Measurements from ENCODE around the gene KRTAP1-5. TPM values are rescaled to one million over a fixed set of nuclear protein-coding genes. Genes with fewer than 3 reads are reported as not detected.
"Not testable (repeated sequence)": the region's sequence is repeated elsewhere in the genome, so short reads cannot be mapped to it uniquely, and the experiment has no call there.

Gene KRTAP1-5
- total RNA-seq, 1 experiment from 2014 or later: not detected

DNA sequence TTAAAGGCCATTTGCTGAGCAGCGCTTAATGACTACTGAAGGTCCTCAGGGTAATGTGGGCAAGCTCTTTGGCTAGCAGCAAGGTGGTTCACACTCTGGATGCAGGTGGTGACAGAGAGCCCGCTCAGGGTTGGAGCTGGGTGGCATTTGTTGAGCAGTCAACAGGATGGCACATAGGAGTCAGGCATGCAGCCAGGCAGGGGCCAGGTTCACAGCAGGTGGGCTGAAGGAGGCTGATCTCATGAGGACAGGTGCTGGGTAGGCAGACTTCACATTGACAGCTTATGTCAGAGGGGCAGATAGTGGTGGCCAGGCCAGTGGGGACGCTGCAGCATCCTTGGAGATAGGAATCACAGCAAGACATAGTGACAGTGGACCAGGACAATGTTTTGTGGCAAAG is 22.6 kb downstream of the KRTAP1-5 start:
- DNase-seq (ENCODE audit: low read depth): no peak

DNA sequence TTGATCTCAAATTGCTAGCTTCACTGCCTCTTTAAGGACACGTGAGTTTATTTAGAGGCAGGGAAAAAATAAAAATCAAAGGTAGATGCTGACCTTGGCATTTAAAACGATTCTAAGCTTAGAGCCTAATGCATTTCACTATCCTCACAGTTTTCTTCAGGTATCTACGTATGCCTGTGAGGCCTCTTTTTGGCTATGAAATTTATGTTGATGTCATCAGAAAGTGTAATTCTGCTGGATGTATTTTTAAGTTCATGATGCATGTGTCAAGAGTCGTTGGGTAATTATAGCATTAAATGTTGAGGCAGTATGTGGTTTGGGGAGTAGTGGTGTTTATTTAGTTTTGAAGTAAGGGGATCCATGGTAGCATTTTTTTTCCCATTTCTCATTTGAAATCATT is 23.1 kb downstream of the KRTAP1-5 start:
- DNase-seq (ENCODE audit: low read depth): no peak

DNA sequence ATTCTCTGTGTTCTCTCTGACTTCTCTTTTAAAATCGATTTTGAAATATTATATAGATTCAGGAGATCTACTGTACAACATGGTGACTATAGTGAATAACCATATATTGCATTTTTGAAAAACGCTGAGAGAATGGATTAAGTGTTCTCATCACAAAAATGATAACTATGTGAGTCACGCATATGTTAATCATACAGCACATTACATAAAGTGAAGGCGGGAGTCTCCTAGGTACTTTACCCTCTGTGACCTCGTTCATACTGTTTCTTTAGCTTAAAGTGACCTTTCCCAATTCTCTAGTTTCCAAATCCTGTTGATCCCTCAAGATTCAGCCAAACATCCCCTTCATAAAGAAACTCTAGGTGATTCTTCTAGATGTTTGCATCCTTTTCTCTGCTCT is 24.2 kb downstream of the KRTAP1-5 start:
- no peak for DNase-seq (ENCODE audit: low read depth)

DNA sequence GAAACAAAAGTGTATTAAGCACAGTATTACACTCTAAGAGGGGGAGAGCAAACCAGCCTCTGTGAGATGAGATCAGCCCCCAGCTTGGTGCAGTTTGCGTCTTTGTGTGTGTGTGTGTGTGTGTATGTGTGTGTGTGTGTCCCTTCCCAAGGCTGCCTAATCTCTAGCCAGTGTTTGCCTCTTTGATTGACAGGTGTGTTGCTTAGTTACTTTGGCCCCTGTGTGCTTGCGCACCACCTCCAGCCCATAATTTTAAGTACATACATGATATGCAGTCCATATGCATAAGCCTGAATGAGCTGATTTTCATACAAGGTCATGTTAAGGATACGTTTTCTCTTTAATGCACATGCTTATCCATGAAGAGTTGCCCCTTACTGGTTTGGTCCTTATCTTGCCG is 25.2 kb downstream of the KRTAP1-5 start:
- DNase-seq (ENCODE audit: low read depth): no peak

DNA sequence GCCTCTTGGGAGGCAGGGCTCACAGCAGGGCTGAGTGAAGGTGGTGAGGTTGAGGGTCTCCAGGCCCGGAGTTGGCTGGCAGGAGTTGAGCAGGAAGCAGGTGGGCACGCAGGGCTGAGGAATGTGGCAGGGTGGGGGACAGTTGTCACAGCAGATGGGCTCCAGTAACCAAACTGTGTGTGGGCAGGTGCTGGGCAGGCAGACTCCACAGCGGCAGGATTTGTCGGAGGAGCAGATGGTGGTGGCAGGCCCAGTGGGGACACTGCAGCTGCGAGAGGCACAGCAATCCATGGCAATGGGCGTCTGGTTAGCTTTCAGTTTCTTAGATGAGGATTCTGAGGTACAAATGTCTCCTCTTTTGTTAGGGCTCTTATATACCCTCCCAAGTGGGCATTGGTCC is 27.4 kb downstream of the KRTAP1-5 start, which contains the start of gene KRTAP3-2:
Gene KRTAP3-2 (minus strand): TSS at position 344 of the 400 bp plus-strand sequence. CDS start 53 bp downstream, at position 291.
- not testable (repeated sequence) for DNase-seq (ENCODE audit: low read depth)

DNA sequence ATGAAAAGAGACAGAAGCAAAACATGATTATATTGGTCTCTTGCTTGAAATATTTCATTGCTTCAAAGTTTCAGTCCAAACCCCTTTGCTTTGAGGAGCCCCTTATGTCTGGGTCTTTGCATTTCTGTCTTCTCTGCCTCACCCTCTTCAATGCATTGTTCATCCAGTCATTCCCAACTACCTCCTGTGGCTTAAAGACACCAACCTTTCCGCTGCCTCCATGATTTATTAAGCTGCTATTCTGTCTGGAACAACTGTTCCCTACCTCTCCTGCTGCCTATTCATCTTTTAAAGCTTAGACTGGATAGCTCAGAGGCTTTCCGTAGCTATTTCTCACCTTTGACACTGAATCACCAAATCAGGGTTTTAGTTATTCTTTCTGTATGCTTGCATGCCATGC is 29.6 kb downstream of the KRTAP1-5 start:
- DNase-seq (ENCODE audit: low read depth): no peak

DNA sequence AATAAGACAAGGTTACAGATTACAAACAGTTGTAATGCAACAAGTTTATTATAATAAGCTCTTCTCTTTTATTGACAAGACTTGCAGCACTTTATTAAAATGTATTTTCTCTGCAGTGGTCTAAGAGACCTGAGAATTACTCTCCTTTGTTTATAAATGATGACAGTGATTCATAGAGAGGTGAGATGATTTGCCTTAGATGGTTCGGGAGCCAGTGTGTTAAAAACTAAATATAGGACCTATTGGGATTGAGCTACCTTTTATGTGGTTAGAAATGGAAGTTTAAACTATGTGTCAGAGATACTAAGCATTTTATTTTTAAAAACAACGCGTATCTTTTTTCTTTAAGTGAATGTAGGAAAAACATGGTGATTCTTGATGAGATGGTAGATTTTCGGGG is 30.2 kb downstream of the KRTAP1-5 start:
- DNase-seq (ENCODE audit: low read depth): no peak

DNA sequence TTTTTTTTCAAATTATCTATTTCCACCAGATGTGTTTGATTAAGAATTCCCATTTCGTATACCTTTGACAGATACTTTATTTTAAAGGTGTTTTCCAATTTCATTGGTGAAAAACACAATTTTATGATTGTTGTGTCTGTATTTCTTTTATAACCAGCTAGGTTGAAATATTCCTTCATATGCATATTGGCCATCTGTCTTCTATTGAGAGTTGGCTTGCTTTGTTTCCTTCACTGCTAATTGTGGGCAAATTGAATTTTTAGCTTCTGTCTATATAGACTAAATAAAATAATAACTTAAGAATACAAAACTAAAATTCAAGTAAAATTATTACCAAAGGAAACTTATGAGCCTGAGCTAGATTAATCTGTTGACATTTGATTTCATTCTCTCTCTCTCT is 31.9 kb downstream of the KRTAP1-5 start:
- DNase-seq (ENCODE audit: low read depth): no peak

DNA sequence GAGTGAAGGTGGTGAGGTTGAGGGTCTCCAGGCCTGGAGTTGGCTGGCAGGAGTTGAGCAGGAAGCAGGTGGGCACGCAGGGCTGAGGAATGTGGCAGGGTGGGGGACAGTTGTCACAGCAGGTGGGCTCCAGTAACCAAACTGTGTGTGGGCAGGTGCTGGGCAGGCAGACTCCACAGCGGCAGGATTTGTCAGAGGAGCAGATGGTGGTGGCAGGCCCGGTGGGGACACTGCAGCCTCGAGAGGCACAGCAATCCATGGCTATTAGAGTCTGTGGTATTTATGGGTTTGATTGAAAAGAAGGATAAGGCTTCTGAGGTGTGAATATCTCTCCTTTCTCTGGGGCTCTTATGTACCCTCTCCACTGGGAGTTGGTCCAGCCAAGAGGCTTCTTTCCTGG is 33.2 kb downstream of the KRTAP1-5 start, which contains the start of gene KRTAP3-3:
Gene KRTAP3-3 (minus strand): TSS at position 326 of the 400 bp plus-strand sequence. CDS start 67 bp downstream, at position 259.
- no peak for DNase-seq (ENCODE audit: low read depth)

DNA sequence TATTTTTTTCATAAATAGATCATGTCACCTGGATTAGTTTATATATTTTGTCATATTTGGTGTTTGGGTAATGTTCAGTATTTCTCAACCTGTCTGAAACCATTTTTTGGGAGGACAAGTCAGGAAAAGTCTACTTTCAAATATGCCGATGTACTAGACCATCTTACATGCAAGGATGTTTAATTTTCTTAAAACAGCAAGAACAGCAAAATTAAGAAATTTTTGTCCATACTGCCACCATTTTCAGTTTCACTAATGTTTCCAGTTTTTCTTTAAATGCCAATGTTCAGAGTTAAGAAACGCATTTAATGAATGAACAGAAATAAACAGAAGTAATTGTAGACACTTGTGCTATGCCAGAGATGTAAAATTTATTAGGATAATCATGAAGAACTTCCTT is 33.9 kb downstream of the KRTAP1-5 start:
- DNase-seq (ENCODE audit: low read depth): no peak

DNA sequence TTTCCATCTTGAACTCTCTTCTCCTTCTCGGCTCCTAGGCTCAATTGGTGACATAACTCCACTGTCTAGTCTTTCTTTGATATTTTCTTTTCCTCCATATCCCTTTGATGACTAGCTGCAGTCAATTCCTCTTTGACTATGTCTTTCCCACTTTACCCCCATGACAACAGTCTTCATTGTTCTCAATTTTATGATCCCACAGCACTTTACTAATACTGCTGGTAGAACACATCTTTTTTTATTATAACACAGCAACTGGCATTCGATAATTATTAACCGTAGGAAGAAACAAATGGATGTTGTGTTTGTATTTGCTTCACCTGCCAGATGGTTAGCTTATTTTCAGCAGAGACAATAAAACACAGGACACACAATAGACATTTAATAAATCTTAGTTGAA is 34.3 kb downstream of the KRTAP1-5 start:
- DNase-seq (ENCODE audit: low read depth): no peak

DNA sequence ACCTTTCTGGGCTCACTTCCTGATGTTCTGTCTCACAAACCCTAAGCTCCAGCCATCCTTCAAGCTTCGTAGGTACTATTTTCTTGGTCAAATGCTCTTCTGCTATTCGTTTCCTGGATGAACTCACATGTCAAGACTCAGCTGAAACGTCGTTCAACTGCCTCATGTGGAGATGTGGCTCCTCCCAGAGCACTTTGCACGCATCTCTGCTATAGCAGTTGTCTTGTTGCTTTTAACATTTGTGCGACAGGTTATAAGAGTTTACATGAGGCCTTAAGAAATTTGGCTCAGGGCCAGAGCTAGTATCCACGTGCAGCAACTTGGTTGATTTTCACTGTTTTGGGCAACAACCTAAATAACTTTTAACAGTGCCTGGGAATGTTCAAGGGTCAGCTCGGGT is 40.1 kb downstream of the KRTAP1-5 start:
- DNase-seq (ENCODE audit: low read depth): no peak

DNA sequence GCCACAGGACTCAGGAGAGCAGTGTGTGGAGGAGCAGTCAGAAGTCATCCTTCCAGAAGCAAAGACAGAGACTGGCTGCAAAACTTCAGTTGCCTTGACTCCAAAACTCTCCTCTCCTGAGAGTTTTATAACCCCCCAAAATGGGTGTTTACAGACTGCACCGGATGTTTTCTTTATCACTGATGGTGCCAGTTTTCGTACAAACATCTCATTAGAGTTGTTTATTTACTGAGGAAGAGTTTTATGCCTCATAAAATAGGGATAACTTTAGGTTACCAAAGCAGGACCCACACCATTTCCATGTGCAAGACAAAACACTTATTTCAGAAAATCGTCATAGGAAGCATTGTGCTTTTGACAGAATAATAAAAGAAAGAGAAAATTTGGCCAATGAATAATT is 42.8 kb downstream of the KRTAP1-5 start, which contains the start of gene KRT40:
Gene KRT40 (minus strand): TSS at position 101 of the 400 bp plus-strand sequence. CDS start 53 bp downstream, at position 48.
- DNase-seq (ENCODE audit: low read depth): no peak

DNA sequence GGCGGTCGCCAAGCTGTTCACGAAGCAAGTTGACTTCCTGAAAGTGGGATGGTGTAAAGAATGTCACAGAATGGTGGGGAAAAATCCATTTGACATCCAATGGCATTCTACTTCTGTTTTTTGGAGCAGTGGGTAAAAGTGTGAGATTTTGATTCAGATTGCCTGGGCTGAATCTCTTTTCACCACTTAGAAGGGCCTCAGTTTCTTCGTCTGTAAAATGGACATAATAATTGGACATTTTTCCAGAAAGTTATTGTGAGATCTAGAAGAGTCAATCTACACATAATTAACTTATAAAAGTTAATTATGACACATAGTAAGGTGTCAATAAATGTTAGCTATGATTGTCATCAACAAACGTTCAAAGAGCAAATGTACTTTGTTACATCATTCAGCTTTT is 45.9 kb downstream of the KRTAP1-5 start:
- no peak for DNase-seq (ENCODE audit: low read depth)

DNA sequence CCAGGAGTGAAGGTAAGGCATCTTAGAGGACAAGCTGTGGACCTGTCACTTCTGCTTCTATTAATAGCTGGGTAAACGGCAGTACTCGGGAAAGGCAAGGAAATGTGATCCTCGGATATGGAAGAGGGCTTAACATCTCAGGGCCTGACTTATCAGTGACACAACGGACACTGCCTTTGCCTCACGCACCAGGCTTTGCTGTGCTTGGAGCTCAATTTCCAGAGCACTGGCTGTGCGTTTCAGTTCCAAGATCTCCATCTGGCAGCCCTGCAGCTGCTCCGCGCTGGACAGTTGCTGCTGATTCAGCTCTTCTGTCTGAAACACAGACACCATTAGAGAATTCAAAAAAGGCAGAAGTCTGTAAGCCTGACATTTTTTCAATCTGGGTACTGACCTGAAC is 46.4 kb downstream of the KRTAP1-5 start:
- DNase-seq (ENCODE audit: low read depth): no peak

DNA sequence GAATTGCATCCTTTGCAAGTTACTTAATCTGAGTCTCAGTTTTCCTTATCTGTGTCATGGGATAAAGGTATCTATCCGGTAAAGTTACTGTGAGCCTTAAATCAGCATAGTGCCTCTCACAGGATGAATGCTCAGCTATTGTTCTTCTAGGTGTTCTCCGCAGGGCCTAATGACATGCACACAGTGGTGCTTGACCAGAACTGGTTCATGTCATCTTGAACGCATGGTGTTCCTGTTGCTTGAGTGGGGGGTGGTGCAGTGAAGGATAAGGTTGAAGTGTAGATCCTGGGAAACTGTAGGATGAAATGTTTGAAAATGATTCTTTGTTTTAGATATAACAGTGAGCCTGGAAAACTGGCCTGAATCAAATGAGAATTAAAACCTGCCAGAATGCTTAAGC is 46.9 kb downstream of the KRTAP1-5 start:
- no peak for DNase-seq (ENCODE audit: low read depth)

DNA sequence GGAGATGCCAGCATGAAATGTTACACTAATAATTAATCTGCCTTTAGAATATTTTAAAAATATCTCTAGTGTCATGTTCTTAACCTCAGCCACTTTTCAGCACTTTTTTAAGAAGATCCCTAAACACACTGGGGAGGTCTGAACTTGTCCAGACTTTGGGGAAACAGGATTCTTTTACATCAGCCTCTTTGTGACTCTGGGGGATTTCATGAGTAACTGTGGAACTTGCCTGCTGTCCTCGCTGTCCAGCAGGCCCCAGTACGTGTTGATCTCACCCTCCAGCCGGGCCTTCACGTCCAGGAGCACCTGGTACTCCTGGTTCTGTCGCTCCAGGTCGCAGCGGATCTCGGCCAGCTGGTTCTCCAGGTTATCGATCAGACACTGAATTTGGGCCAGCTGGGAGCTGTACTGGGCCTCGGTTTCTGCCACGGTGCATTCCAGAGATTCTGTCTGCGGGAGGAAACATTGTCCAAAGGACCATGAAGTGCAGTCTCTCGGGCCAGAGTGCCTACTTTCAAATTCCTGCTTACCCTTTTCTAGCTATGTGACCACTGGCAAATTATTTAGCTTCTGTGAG is 48.3 kb downstream of the KRTAP1-5 start:
- DNase-seq (ENCODE audit: low read depth): no peak

Other genes with a start within 250 kb of the KRTAP1-5 start
- gene KRT27, start 244.7 kb downstream of the KRTAP1-5 start, total RNA-seq (2014; rRNA removed; shearing (Covaris generic)): not detected in 2 replicates
- gene KRT28, start 227.2 kb downstream of the KRTAP1-5 start, total RNA-seq (2014; rRNA removed; shearing (Covaris generic)): not detected in 2 replicates
- 54.7 and 56.8 TPM in 2 replicates for gene KRT10, start 204.6 kb downstream of the KRTAP1-5 start, total RNA-seq (2014; rRNA removed; shearing (Covaris generic))
- not detected in 2 replicates for gene KRT12, start 160.0 kb downstream of the KRTAP1-5 start, total RNA-seq (2014; rRNA removed; shearing (Covaris generic))
- gene KRT20, start 142.0 kb downstream of the KRTAP1-5 start, total RNA-seq (2014; rRNA removed; shearing (Covaris generic)): not detected in 2 replicates
- gene KRT23, start 89.6 kb downstream of the KRTAP1-5 start, total RNA-seq (2014; rRNA removed; shearing (Covaris generic)): not detected in 2 replicates
- not detected in 2 replicates for gene KRT39, start 60.3 kb downstream of the KRTAP1-5 start, total RNA-seq (2014; rRNA removed; shearing (Covaris generic))
- gene KRT40, start 42.9 kb downstream of the KRTAP1-5 start, total RNA-seq (2014; rRNA removed; shearing (Covaris generic)): not detected in 2 replicates
- gene KRTAP3-3, start 33.0 kb downstream of the KRTAP1-5 start, total RNA-seq (2014; rRNA removed; shearing (Covaris generic)): not detected in 2 replicates
- not detected in 2 replicates for gene KRTAP3-2, start 27.3 kb downstream of the KRTAP1-5 start, total RNA-seq (2014; rRNA removed; shearing (Covaris generic))
- not detected in 2 replicates for gene KRTAP3-1, start 18.1 kb downstream of the KRTAP1-5 start, total RNA-seq (2014; rRNA removed; shearing (Covaris generic))
- not detected in 2 replicates for gene KRTAP1-4, start 3.0 kb upstream of the KRTAP1-5 start, total RNA-seq (2014; rRNA removed; shearing (Covaris generic))
- gene KRTAP1-3, start 7.7 kb upstream of the KRTAP1-5 start, total RNA-seq (2014; rRNA removed; shearing (Covaris generic)): not detected in 2 replicates
- 1.5 TPM in 1 of 2 replicates, not detected in the other for gene KRTAP1-1, start 14.2 kb upstream of the KRTAP1-5 start, total RNA-seq (2014; rRNA removed; shearing (Covaris generic))
- not detected in 2 replicates for gene KRTAP2-1, start 20.1 kb upstream of the KRTAP1-5 start, total RNA-seq (2014; rRNA removed; shearing (Covaris generic))
- gene KRTAP2-2, start 28.0 kb upstream of the KRTAP1-5 start, total RNA-seq (2014; rRNA removed; shearing (Covaris generic)): not detected in 2 replicates
- gene KRTAP2-3, start 32.9 kb upstream of the KRTAP1-5 start, total RNA-seq (2014; rRNA removed; shearing (Covaris generic)): not detected in 2 replicates
- gene KRTAP2-4, start 38.7 kb upstream of the KRTAP1-5 start, total RNA-seq (2014; rRNA removed; shearing (Covaris generic)): not detected in 2 replicates
- not detected in 2 replicates for gene KRTAP4-7, start 56.9 kb upstream of the KRTAP1-5 start, total RNA-seq (2014; rRNA removed; shearing (Covaris generic))
- gene KRTAP4-8, start 70.9 kb upstream of the KRTAP1-5 start, total RNA-seq (2014; rRNA removed; shearing (Covaris generic)): not detected in 2 replicates
- not detected in 2 replicates for gene KRTAP4-16, start 75.0 kb upstream of the KRTAP1-5 start, total RNA-seq (2014; rRNA removed; shearing (Covaris generic))
- not detected in 2 replicates for gene KRTAP4-9, start 78.2 kb upstream of the KRTAP1-5 start, total RNA-seq (2014; rRNA removed; shearing (Covaris generic))
- gene KRTAP4-11, start 91.2 kb upstream of the KRTAP1-5 start, total RNA-seq (2014; rRNA removed; shearing (Covaris generic)): not detected in 2 replicates
- not detected in 2 replicates for gene KRTAP4-12, start 97.0 kb upstream of the KRTAP1-5 start, total RNA-seq (2014; rRNA removed; shearing (Covaris generic))
- gene KRTAP4-6, start 113.3 kb upstream of the KRTAP1-5 start, total RNA-seq (2014; rRNA removed; shearing (Covaris generic)): not detected in 2 replicates
- gene KRTAP4-5, start 122.6 kb upstream of the KRTAP1-5 start, total RNA-seq (2014; rRNA removed; shearing (Covaris generic)): not detected in 2 replicates
- not detected in 2 replicates for gene KRTAP4-4, start 133.5 kb upstream of the KRTAP1-5 start, total RNA-seq (2014; rRNA removed; shearing (Covaris generic))
- gene KRTAP4-3, start 141.0 kb upstream of the KRTAP1-5 start, total RNA-seq (2014; rRNA removed; shearing (Covaris generic)): not detected in 2 replicates
- gene KRTAP4-2, start 151.0 kb upstream of the KRTAP1-5 start, total RNA-seq (2014; rRNA removed; shearing (Covaris generic)): not detected in 2 replicates
- gene KRTAP4-1, start 157.7 kb upstream of the KRTAP1-5 start, total RNA-seq (2014; rRNA removed; shearing (Covaris generic)): not detected in 2 replicates
- gene KRTAP9-1, start 162.7 kb upstream of the KRTAP1-5 start, total RNA-seq (2014; rRNA removed; shearing (Covaris generic)): not detected in 2 replicates
- not detected in 2 replicates for gene KRTAP9-2, start 199.4 kb upstream of the KRTAP1-5 start, total RNA-seq (2014; rRNA removed; shearing (Covaris generic))
- not detected in 2 replicates for gene KRTAP9-3, start 205.2 kb upstream of the KRTAP1-5 start, total RNA-seq (2014; rRNA removed; shearing (Covaris generic))
- gene KRTAP9-8, start 210.8 kb upstream of the KRTAP1-5 start, total RNA-seq (2014; rRNA removed; shearing (Covaris generic)): not detected in 2 replicates
- gene KRTAP9-4, start 222.5 kb upstream of the KRTAP1-5 start, total RNA-seq (2014; rRNA removed; shearing (Covaris generic)): not detected in 2 replicates
- gene KRTAP9-9, start 228.2 kb upstream of the KRTAP1-5 start, total RNA-seq (2014; rRNA removed; shearing (Covaris generic)): not detected in 2 replicates
- gene KRTAP9-6, start 238.2 kb upstream of the KRTAP1-5 start, total RNA-seq (2014; rRNA removed; shearing (Covaris generic)): not detected in 2 replicates
- gene KRTAP9-7, start 248.5 kb upstream of the KRTAP1-5 start, total RNA-seq (2014; rRNA removed; shearing (Covaris generic)): not detected in 2 replicates